ENCODE data around the gene HPGD.

Gene HPGD

GRCh38 chr4:174540175-174540574 lies 17.9 kb upstream of the HPGD start:
- H3K9ac ChIP-seq (ENCODE audit: low read length): no peak overlapping the region
- H3K9me3 ChIP-seq (ENCODE audit: low read length): no peaks in the 10 kb centered on the region
- no peaks in the 10 kb centered on the region for H3F3A ChIP-seq (ENCODE audit: insufficient read depth, low read length)
- no peaks in the 10 kb centered on the region for H3K4me1 ChIP-seq (ENCODE audit: insufficient read depth, low read length, severe bottlenecking)
- no peaks in the 10 kb centered on the region for H3K36me3 ChIP-seq (ENCODE audit: insufficient read depth, low read length)
- no peaks in the 10 kb centered on the region for H4K20me1 ChIP-seq (ENCODE audit: insufficient read depth, low read length)
- H3K27ac ChIP-seq (ENCODE audit: low read depth, low read length, poor library complexity, severe bottlenecking): no peak overlapping the region
- no peak overlapping the region for H2AFZ ChIP-seq (ENCODE audit: low read length)
- no peaks in the 10 kb centered on the region for H3K27me3 ChIP-seq (ENCODE audit: insufficient read depth, low read length)
- H3K4me3 ChIP-seq (ENCODE audit: low read depth, low read length, poor library complexity, severe bottlenecking): no peak overlapping the region
- no peak for TF ChIP-seq EZH2 (IDR thresholded peaks at IDR 0.05; ENCODE audit: borderline replicate concordance, low read length)
- TF ChIP-seq CTCF (IDR thresholded peaks at IDR 0.05; ENCODE audit: low read length): no peak
- no peaks in the 10 kb centered on the region for H3K9me2 ChIP-seq (ENCODE audit: low read depth, low read length)
- H3K4me2 ChIP-seq (ENCODE audit: low read length): no peak overlapping the region
- no peaks in the 10 kb centered on the region for H3K79me2 ChIP-seq (ENCODE audit: insufficient read depth, low read length)

GRCh38 chr4:174539571-174539970 lies 17.3 kb upstream of the HPGD start:
- no peaks in the 10 kb centered on the region for H3K4me1 ChIP-seq (ENCODE audit: insufficient read depth, low read length, severe bottlenecking)
- no peaks in the 10 kb centered on the region for H3K9me3 ChIP-seq (ENCODE audit: low read length)
- H3K27ac ChIP-seq (ENCODE audit: low read depth, low read length, poor library complexity, severe bottlenecking): no peak overlapping the region
- no peak overlapping the region for H3K4me2 ChIP-seq (ENCODE audit: low read length)
- no peaks in the 10 kb centered on the region for H3K79me2 ChIP-seq (ENCODE audit: insufficient read depth, low read length)
- no peaks in the 10 kb centered on the region for H3K27me3 ChIP-seq (ENCODE audit: insufficient read depth, low read length)
- H3K36me3 ChIP-seq (ENCODE audit: insufficient read depth, low read length): no peaks in the 10 kb centered on the region
- H2AFZ ChIP-seq (ENCODE audit: low read length): no peak overlapping the region
- no peak overlapping the region for H3K9ac ChIP-seq (ENCODE audit: low read length)
- H4K20me1 ChIP-seq (ENCODE audit: insufficient read depth, low read length): no peaks in the 10 kb centered on the region
- TF ChIP-seq CTCF (IDR thresholded peaks at IDR 0.05; ENCODE audit: low read length): no peak
- no peak for TF ChIP-seq EZH2 (IDR thresholded peaks at IDR 0.05; ENCODE audit: borderline replicate concordance, low read length)
- no peaks in the 10 kb centered on the region for H3F3A ChIP-seq (ENCODE audit: insufficient read depth, low read length)
- no peak overlapping the region for H3K4me3 ChIP-seq (ENCODE audit: low read depth, low read length, poor library complexity, severe bottlenecking)
- no peaks in the 10 kb centered on the region for H3K9me2 ChIP-seq (ENCODE audit: low read depth, low read length)

DNA sequence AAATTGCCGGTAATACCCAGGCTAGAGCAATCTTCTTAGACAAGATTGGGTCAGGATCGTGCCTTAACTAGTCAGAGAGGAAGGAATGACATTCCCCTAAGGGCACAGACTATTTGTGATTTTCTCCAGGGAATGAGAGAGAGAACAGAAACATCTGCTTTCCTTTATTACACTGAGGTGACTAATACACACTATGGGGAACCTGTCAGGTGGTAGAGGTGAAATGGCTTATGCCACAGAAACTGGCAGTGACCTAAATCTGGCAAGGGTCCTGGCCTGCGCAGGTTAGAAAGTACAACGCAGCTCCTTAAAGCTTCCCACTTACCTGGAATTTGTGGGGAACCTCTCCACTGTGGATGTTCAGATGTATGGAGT lies 16.6 kb upstream of the HPGD start:
- no peaks in the 10 kb centered on the region for H3K27me3 ChIP-seq (ENCODE audit: insufficient read depth, low read length)
- H4K20me1 ChIP-seq (ENCODE audit: insufficient read depth, low read length): no peaks in the 10 kb centered on the region
- no peak overlapping the region for H3K27ac ChIP-seq (ENCODE audit: low read depth, low read length, poor library complexity, severe bottlenecking)
- no peaks in the 10 kb centered on the region for H3K4me1 ChIP-seq (ENCODE audit: insufficient read depth, low read length, severe bottlenecking)
- H3K79me2 ChIP-seq (ENCODE audit: insufficient read depth, low read length): no peaks in the 10 kb centered on the region
- TF ChIP-seq EZH2 (IDR thresholded peaks at IDR 0.05; ENCODE audit: borderline replicate concordance, low read length) (no peak), CTCF (IDR thresholded peaks at IDR 0.05; ENCODE audit: low read length) (no peak)
- no peak overlapping the region for H2AFZ ChIP-seq (ENCODE audit: low read length)
- no peaks in the 10 kb centered on the region for H3K36me3 ChIP-seq (ENCODE audit: insufficient read depth, low read length)
- H3K9me2 ChIP-seq (ENCODE audit: low read depth, low read length): no peaks in the 10 kb centered on the region
- no peak overlapping the region for H3K4me2 ChIP-seq (ENCODE audit: low read length)
- no peaks in the 10 kb centered on the region for H3F3A ChIP-seq (ENCODE audit: insufficient read depth, low read length)
- H3K4me3 ChIP-seq (ENCODE audit: low read depth, low read length, poor library complexity, severe bottlenecking): no peak overlapping the region
- H3K9me3 ChIP-seq (ENCODE audit: low read length): no peaks in the 10 kb centered on the region
- no peak overlapping the region for H3K9ac ChIP-seq (ENCODE audit: low read length)
